Activated naive CD4-positive, alpha-beta T cell treated with anti-CD3 and anti-CD28 coated beads, Interleukin-2, amount 10 ng/mL, durations not matched to agents 7 days and 5 days (primary cell): ENCODE results near the gene NOL4L.

ENCODE experiments used
- CTCF ChIA-PET: fragments of 350-600 bp; sonication (Branson Sonifier 250); formaldehyde crosslinking; loops from one replicate; lab custom pipeline; 2021; ENCODE audit warnings: antibody characterized with exemption; lab: Charles Lee
- DNase-seq: peaks from one replicate; pipeline ENCODE4 v3.0.0-alpha.2; 2020
- H3K27ac Mint-ChIP-seq: one replicate; pipeline ENCODE4 v1.8.0; 2021; ENCODE audit warnings: mild to moderate bottlenecking, moderate library complexity, mixed read lengths
- H3K27me3 Mint-ChIP-seq: one replicate; pipeline ENCODE4 v1.8.0; 2021; ENCODE audit warnings: mild to moderate bottlenecking, mixed read lengths
- H3K36me3 Mint-ChIP-seq: one replicate; pipeline ENCODE4 v1.8.0; 2021; ENCODE audit warnings: mixed read lengths
- H3K4me1 Mint-ChIP-seq: one replicate; pipeline ENCODE4 v1.8.0; 2021; ENCODE audit warnings: mixed read lengths
- H3K4me3 Mint-ChIP-seq: one replicate; pipeline ENCODE4 v1.8.0; 2021; ENCODE audit warnings: mild to moderate bottlenecking, moderate library complexity, mixed read lengths
- H3K9me3 Mint-ChIP-seq: one replicate; pipeline ENCODE4 v1.8.0; 2021; ENCODE audit warnings: mixed read lengths

Gene NOL4L

GRCh38 chr20:32484958-32485769 lies 100.0 kb downstream of the NOL4L start:
- peaks cover 16% of the 10 kb centered on the region for H3K36me3 Mint-ChIP-seq
- peak; percentile 91 for DNase-seq

GRCh38 chr20:32484225-32484957 lies 100.7 kb downstream of the NOL4L start:
- Mint-ChIP-seq H3K4me3 (peak overlapping the region; percentile 61), H3K36me3 (peaks cover 16% of the 10 kb centered on the region), H3K27me3 (peaks cover 13% of the 10 kb centered on the region), H3K9me3 (no peaks in the 10 kb centered on the region), H3K27ac (peak overlapping the region; percentile 42), H3K4me1 (peaks cover 23% of the 10 kb centered on the region)
- DNase-seq, result peak; percentile 53
- CTCF ChIA-PET, result interaction anchor here (0.7 to 1.0 kb wide), 3 partner anchors 35 to 455 kb away, joined by 3 to 4 read pairs (median 4); no protein-coding TSS in a partner anchor

More at GRCh38 chr20:32484958-32485769, 100.0 kb downstream of the NOL4L start:
- Mint-ChIP-seq H3K4me3 (peak overlapping the region; percentile 87), H3K9me3 (no peaks in the 10 kb centered on the region), H3K27ac (peak overlapping the region; percentile 93), H3K4me1 (peaks cover 23% of the 10 kb centered on the region), H3K27me3 (peaks cover 13% of the 10 kb centered on the region)
- CTCF ChIA-PET, result interaction anchor here (0.7 to 1.1 kb wide), 4 partner anchors 22 to 455 kb away, joined by 3 to 4 read pairs (median 4); no protein-coding TSS in a partner anchor

GRCh38 chr20:32483351-32484224 lies 101.5 kb downstream of the NOL4L start:
- CTCF ChIA-PET, result no interaction called here
- H3K27me3 Mint-ChIP-seq, result peaks cover 13% of the 10 kb centered on the region
- peak; percentile 71 for DNase-seq
- H3K36me3 Mint-ChIP-seq, result peaks cover 13% of the 10 kb centered on the region
- H3K4me1 Mint-ChIP-seq, result peaks cover 23% of the 10 kb centered on the region
- no peak overlapping the region for H3K27ac Mint-ChIP-seq
- peak overlapping the region; percentile 68 for H3K4me3 Mint-ChIP-seq
- H3K9me3 Mint-ChIP-seq, result no peaks in the 10 kb centered on the region

- CTCF ChIA-PET, result no interaction called here
- DNase-seq, result peak; percentile 60
- peak overlapping the region; percentile 68 for H3K4me3 Mint-ChIP-seq
- H3K9me3 Mint-ChIP-seq, result no peaks in the 10 kb centered on the region
- H3K27me3 Mint-ChIP-seq, result peaks cover 13% of the 10 kb centered on the region
- H3K36me3 Mint-ChIP-seq, result peaks cover 12% of the 10 kb centered on the region
- no peak overlapping the region for H3K27ac Mint-ChIP-seq
- H3K4me1 Mint-ChIP-seq, result peaks cover 22% of the 10 kb centered on the region
Measured at GRCh38 chr20:32482442-32483261, 102.5 kb downstream of the NOL4L start.

GRCh38 chr20:32482143-32482441 lies 103.0 kb downstream of the NOL4L start:
- no peak for DNase-seq
- Mint-ChIP-seq H3K36me3 (peaks cover 12% of the 10 kb centered on the region), H3K4me3 (peak overlapping the region; percentile 57), H3K4me1 (peaks cover 22% of the 10 kb centered on the region), H3K27ac (no peak overlapping the region), H3K9me3 (no peaks in the 10 kb centered on the region), H3K27me3 (peaks cover 13% of the 10 kb centered on the region)
- CTCF ChIA-PET, result no interaction called here

GRCh38 chr20:32481311-32482142 lies 103.6 kb downstream of the NOL4L start:
- Mint-ChIP-seq H3K9me3 (no peaks in the 10 kb centered on the region), H3K27ac (no peak overlapping the region), H3K36me3 (peaks cover 9% of the 10 kb centered on the region), H3K4me3 (peak overlapping the region; percentile 57), H3K4me1 (peaks cover 27% of the 10 kb centered on the region), H3K27me3 (peaks cover 13% of the 10 kb centered on the region)
- CTCF ChIA-PET, result no interaction called here
- no peak for DNase-seq

GRCh38 chr20:32480371-32481241 lies 104.5 kb downstream of the NOL4L start:
- H3K9me3 Mint-ChIP-seq, result no peaks in the 10 kb centered on the region
- peaks cover 7% of the 10 kb centered on the region for H3K36me3 Mint-ChIP-seq
- H3K4me3 Mint-ChIP-seq, result no peak overlapping the region
- no peak overlapping the region for H3K27ac Mint-ChIP-seq
- H3K27me3 Mint-ChIP-seq, result peaks cover 13% of the 10 kb centered on the region
- CTCF ChIA-PET, result no interaction called here
- DNase-seq, result no peak
- H3K4me1 Mint-ChIP-seq, result peaks cover 29% of the 10 kb centered on the region

- Mint-ChIP-seq H3K27me3 (peaks cover 9% of the 10 kb centered on the region), H3K4me3 (no peak overlapping the region), H3K4me1 (peaks cover 22% of the 10 kb centered on the region), H3K27ac (no peak overlapping the region), H3K36me3 (no peaks in the 10 kb centered on the region), H3K9me3 (no peaks in the 10 kb centered on the region)
- CTCF ChIA-PET, result no interaction called here
- DNase-seq, result no peak
Measured at GRCh38 chr20:32479697-32480171, 105.4 kb downstream of the NOL4L start.

GRCh38 chr20:32479012-32479411 lies 106.1 kb downstream of the NOL4L start:
- H3K27me3 Mint-ChIP-seq, result peaks cover 9% of the 10 kb centered on the region
- H3K36me3 Mint-ChIP-seq, result no peaks in the 10 kb centered on the region
- peaks cover 20% of the 10 kb centered on the region for H3K4me1 Mint-ChIP-seq
- CTCF ChIA-PET, result interaction anchor here (1.0 to 1.9 kb wide), 2 partner anchors 20 to 31 kb away, joined by 3 to 5 read pairs; no protein-coding TSS in a partner anchor
- no peak overlapping the region for H3K4me3 Mint-ChIP-seq
- H3K9me3 Mint-ChIP-seq, result no peaks in the 10 kb centered on the region
- DNase-seq, result peak; percentile 20
- no peak overlapping the region for H3K27ac Mint-ChIP-seq

- peaks cover 5% of the 10 kb centered on the region for H3K27me3 Mint-ChIP-seq
- H3K36me3 Mint-ChIP-seq, result no peaks in the 10 kb centered on the region
- H3K9me3 Mint-ChIP-seq, result no peaks in the 10 kb centered on the region
- H3K27ac Mint-ChIP-seq, result no peak overlapping the region
- no peak overlapping the region for H3K4me3 Mint-ChIP-seq
- no peak for DNase-seq
- CTCF ChIA-PET, result interaction anchor here (1.0 to 1.9 kb wide), 2 partner anchors 20 to 32 kb away, joined by 3 to 5 read pairs; no protein-coding TSS in a partner anchor
- peaks cover 20% of the 10 kb centered on the region for H3K4me1 Mint-ChIP-seq
Measured at GRCh38 chr20:32478576-32478975, 106.6 kb downstream of the NOL4L start.

- no peaks in the 10 kb centered on the region for H3K9me3 Mint-ChIP-seq
- peaks cover 5% of the 10 kb centered on the region for H3K27me3 Mint-ChIP-seq
- H3K4me3 Mint-ChIP-seq, result no peak overlapping the region
- peak; percentile 14 for DNase-seq
- H3K4me1 Mint-ChIP-seq, result peaks cover 20% of the 10 kb centered on the region
- no peaks in the 10 kb centered on the region for H3K36me3 Mint-ChIP-seq
- no peak overlapping the region for H3K27ac Mint-ChIP-seq
- CTCF ChIA-PET, result interaction anchor here (1.9 kb wide), 1 partner anchor 19 kb away, joined by 5 read pairs; no protein-coding TSS in a partner anchor
Measured at GRCh38 chr20:32477594-32478512, 107.3 kb downstream of the NOL4L start.
